PC-3 (cell line): ENCODE data around the gene IGF2BP2.

Source experiments
- EZH2 ChIP-seq: fragments of 300-600 bp; sonication (generic); IDR thresholded peaks from one replicate; pipeline ENCODE4 v1.6.1; 2017; ENCODE audit warnings: antibody characterized with exemption, mild to moderate bottlenecking, low read length; ENCODE audit not compliant: unreplicated experiment
- TF ChIP-seq, protein P1 (sequence below): fragments of 300-600 bp; sonication (generic); conservative IDR thresholded peaks from 2 replicates; pipeline ENCODE4 v1.5.1; 2017; ENCODE audit warnings: antibody characterized with exemption, low read depth, mild to moderate bottlenecking, low read length

DNA sequence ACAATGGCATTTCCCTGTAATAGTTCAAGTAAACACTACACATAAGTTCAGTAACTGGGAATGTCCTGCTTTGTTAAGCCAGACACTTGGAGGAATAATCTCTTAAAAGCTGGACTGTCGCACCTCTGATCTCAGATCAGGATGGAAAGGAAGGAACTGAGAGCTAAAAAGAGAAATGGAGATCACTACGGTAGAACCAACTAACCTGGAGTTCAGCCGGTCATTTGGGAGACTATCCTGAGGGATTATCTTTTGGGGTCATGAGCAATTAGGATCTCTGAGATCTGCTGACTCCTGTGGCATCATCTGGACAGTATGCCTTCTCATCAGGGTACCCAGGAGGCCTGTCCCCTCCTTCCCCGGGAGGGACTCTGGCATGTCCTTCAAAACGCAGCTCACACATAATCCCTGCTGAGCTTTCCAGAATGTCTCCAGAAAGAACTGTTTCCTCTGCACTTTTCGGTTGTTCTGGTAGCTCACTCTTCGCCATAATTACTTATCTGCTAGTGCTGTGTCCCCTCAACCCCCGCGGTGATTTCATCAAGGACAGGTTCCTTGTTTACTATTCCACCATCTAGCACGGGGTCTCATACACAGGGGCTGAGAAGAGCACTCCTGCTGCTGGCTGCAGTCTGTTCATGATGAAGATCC is 123.1 kb downstream of the IGF2BP2 start:
- TF ChIP-seq, protein P1, sequence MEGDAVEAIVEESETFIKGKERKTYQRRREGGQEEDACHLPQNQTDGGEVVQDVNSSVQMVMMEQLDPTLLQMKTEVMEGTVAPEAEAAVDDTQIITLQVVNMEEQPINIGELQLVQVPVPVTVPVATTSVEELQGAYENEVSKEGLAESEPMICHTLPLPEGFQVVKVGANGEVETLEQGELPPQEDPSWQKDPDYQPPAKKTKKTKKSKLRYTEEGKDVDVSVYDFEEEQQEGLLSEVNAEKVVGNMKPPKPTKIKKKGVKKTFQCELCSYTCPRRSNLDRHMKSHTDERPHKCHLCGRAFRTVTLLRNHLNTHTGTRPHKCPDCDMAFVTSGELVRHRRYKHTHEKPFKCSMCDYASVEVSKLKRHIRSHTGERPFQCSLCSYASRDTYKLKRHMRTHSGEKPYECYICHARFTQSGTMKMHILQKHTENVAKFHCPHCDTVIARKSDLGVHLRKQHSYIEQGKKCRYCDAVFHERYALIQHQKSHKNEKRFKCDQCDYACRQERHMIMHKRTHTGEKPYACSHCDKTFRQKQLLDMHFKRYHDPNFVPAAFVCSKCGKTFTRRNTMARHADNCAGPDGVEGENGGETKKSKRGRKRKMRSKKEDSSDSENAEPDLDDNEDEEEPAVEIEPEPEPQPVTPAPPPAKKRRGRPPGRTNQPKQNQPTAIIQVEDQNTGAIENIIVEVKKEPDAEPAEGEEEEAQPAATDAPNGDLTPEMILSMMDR, result no peak
- no peak for TF ChIP-seq EZH2
